GM19452 (cell line): ENCODE results near the gene COPS3.

Experiments
- ATAC-seq: cut with Tn5 transposase; IDR thresholded peaks from one replicate; pipeline ENCODE4 v1.9.1; 2021; ENCODE audit not compliant: unreplicated experiment

The COPS3 gene

GRCh38 chr17:17196776-17197175, 84.3 kb downstream of the COPS3 start:
- ATAC-seq = no peak
